ENCODE data around the gene CKS2. TPM values are rescaled to one million over a fixed set of nuclear protein-coding genes. Genes with fewer than 3 reads are reported as not detected.

The CKS2 gene
- total RNA-seq, 4 donors from 2014 or later: 2.8 to 16.3 (median 11.2) TPM

DNA sequence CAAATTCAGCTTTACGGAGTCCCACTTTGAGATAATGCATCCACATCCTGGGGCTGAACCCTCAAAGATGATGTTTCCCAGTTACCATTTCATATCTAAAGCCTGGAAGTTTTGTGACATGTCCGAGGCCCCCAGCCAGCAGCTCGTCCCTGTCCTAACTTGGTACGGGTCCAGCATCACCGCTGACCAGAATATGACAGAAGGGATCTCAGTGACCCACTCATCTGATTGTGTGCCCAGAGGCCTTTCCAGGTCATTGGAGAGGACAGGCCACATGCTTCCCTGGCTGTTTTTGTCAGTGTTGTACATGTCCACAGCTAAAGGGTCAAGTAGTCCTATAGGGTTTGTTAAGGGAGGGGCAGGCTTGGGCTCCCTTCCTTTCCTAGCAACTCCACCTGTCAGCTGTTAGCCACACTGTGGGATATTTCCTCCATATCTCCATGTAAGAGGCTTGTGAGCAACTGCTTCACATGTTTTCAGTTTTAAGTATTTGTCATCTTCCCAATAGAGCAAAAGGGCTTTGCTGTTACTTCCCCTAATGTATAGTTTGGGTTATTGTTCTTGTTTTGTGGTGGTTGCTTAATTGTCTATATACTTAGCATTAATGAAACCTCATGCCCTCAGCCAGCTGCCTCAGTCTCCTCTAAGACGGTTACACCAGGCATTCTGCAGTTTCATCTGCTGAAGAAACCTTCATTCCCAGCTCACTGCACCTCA lies 40.7 kb downstream of the CKS2 start:
- no peaks in the 10 kb centered on the region for H3K27me3 ChIP-seq
- H3K4me3 ChIP-seq (replicated peaks in 1 of 3): no peak overlapping the region
- peak overlapping the region; percentile 43 to 69 (median 54) for H3K27ac ChIP-seq
- intact Hi-C loops (cut with DNase I): no loop called here
- H3K36me3 ChIP-seq: peaks cover 76 to 77% of the 10 kb centered on the region in 2 donors
- TF ChIP-seq POLR2A (IDR thresholded peaks at IDR 0.05): no peak
- TF ChIP-seq, protein P1, sequence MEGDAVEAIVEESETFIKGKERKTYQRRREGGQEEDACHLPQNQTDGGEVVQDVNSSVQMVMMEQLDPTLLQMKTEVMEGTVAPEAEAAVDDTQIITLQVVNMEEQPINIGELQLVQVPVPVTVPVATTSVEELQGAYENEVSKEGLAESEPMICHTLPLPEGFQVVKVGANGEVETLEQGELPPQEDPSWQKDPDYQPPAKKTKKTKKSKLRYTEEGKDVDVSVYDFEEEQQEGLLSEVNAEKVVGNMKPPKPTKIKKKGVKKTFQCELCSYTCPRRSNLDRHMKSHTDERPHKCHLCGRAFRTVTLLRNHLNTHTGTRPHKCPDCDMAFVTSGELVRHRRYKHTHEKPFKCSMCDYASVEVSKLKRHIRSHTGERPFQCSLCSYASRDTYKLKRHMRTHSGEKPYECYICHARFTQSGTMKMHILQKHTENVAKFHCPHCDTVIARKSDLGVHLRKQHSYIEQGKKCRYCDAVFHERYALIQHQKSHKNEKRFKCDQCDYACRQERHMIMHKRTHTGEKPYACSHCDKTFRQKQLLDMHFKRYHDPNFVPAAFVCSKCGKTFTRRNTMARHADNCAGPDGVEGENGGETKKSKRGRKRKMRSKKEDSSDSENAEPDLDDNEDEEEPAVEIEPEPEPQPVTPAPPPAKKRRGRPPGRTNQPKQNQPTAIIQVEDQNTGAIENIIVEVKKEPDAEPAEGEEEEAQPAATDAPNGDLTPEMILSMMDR (IDR thresholded peaks at IDR 0.05): no peak
- no peak for DNase-seq
- no peaks in the 10 kb centered on the region for H3K9me3 ChIP-seq
- 92 to 95% methylated on average over 6 of the region's 6 CpGs for WGBS, 2 donors
- peaks cover 15 to 32% of the 10 kb centered on the region in 2 donors for H3K4me1 ChIP-seq

DNA sequence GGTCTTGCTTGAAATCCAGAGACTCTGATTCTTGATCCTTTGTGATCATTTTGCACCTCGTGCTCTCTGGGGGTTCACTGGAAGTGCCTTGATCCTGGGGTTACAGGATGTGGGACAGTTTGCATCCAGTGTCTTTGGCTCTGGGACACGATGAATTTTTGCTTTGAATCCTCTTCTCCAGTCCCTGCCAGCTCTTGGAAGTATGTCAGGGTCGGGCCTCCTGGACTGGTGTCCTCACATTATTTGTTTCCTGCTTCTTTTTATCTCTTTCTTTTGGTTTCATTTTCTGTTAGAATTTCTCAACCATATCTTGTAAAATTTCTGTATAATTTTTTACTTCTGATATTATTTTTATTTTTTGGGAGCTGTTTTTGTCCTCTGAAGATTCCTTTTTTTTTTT lies 41.5 kb downstream of the CKS2 start:
- Histone ChIP-seq H3K27ac (peak overlapping the region; percentile 43 to 69 (median 54)), H3K4me3 (replicated peaks in 1 of 3) (no peak overlapping the region), H3K27me3 (no peaks in the 10 kb centered on the region), H3K36me3 (peaks cover 71 to 77% of the 10 kb centered on the region in 2 donors), H3K9me3 (no peaks in the 10 kb centered on the region), H3K4me1 (peaks cover 15 to 33% of the 10 kb centered on the region in 2 donors)
- TF ChIP-seq, protein P1 (IDR thresholded peaks at IDR 0.05): no peak
- TF ChIP-seq POLR2A (IDR thresholded peaks at IDR 0.05): no peak
- no peak for DNase-seq
- intact Hi-C loops (cut with DNase I): no loop called here
- 58% methylated on average over 3 of the region's 3 CpGs for WGBS, 2 donors

GRCh38 chr9:89352874-89353649 lies 42.1 kb downstream of the CKS2 start:
- TF ChIP-seq, protein P1 (IDR thresholded peaks at IDR 0.05): no peak
- no peak for TF ChIP-seq POLR2A (IDR thresholded peaks at IDR 0.05)
- intact Hi-C loops (cut with DNase I): no loop called here
- Histone ChIP-seq H3K36me3 (peaks cover 70 to 76% of the 10 kb centered on the region in 2 donors), H3K27ac (peak overlapping the region; percentile 43 to 69 (median 54)), H3K27me3 (no peaks in the 10 kb centered on the region), H3K9me3 (no peaks in the 10 kb centered on the region), H3K4me1 (peaks cover 20 to 40% of the 10 kb centered on the region in 2 donors), H3K4me3 (replicated peaks in 1 of 3) (no peak overlapping the region)
- WGBS, 2 donors: 73 to 82% methylated on average over 8 of the region's 8 CpGs
- peak; percentile 49 to 66 for DNase-seq

DNA sequence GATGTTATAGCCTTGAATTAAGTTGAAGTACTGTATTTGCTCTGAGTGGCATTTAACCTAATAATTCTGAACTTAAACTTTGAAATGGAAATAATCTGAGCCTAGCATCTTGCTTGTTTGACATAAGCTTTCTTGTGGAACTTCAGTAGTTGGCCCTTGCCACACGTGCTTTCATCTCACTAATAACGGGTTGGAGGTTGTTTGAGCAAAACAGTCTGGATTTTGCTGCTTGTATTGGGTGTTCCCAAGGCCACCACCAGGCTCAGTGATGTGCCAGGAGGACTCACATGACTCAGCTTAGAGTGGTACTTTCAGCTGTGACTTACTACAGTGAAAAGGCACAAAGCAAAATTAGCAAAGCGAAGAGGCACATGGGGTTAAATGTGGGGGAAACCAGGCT lies 43.0 kb downstream of the CKS2 start:
- H3K27ac ChIP-seq: peak overlapping the region; percentile 10 to 69 (median 54)
- no peaks in the 10 kb centered on the region for H3K9me3 ChIP-seq
- 61 to 75% methylated on average over 3 of the region's 3 CpGs for WGBS, 2 donors
- intact Hi-C loops (cut with DNase I): no loop called here
- H3K4me1 ChIP-seq: peaks cover 29 to 49% of the 10 kb centered on the region in 2 donors
- TF ChIP-seq POLR2A (IDR thresholded peaks at IDR 0.05): no peak
- TF ChIP-seq, protein P1 (IDR thresholded peaks at IDR 0.05): peak in 4 of 6 experiments; percentile 25 to 50 (median 34)
- peak; percentile 67 to 78 for DNase-seq
- H3K36me3 ChIP-seq: peaks cover 66 to 74% of the 10 kb centered on the region in 2 donors
- H3K27me3 ChIP-seq: no peaks in the 10 kb centered on the region
- no peak overlapping the region for H3K4me3 ChIP-seq (replicated peaks in 1 of 3)
